Peyer's patch (tissue), 4 donors: ENCODE results near the gene NFASC. TPM values are rescaled to one million over a fixed set of nuclear protein-coding genes. Genes with fewer than 3 reads are reported as not detected.

Source experiments
- DNase-seq, 3 donors: peaks; one replicate each; pipeline ENCODE4 v3.0.0-alpha.2; 2017 to 2019
- H3K27ac ChIP-seq, 4 donors: fragments of 200-600 bp; sonication (generic); one replicate each; pipeline ENCODE4 v1.5.1; 2016 to 2019
- H3K27me3 ChIP-seq, 2 donors: fragments of 200-600 bp; sonication (generic); one replicate each; pipeline ENCODE4 v1.5.1; 2019
- H3K36me3 ChIP-seq, 3 donors: fragments of 200-600 bp; sonication (generic); one replicate each; pipeline ENCODE4 v1.5.1; 2016 to 2019
- H3K4me1 ChIP-seq, 4 donors: fragments of 200-600 bp; sonication (generic); one replicate each; pipeline ENCODE4 v1.5.1; 2016 to 2019
- H3K4me3 ChIP-seq, 4 donors: fragments of 200-600 bp; sonication (generic); 1 replicate in 3 of 4; 2 replicates in 1 of 4; pipeline ENCODE4 v1.5.1; 2016 to 2019; ENCODE audit warnings: mild to moderate bottlenecking in 1 of 4
- H3K9me3 ChIP-seq, 4 donors: fragments of 200-600 bp; sonication (generic); one replicate each; pipeline ENCODE4 v1.5.1; 2016 to 2019; ENCODE audit warnings: mild to moderate bottlenecking in 1 of 4
- CTCF ChIP-seq, 6 experiments: fragments of 450-650 bp in 4 of 6; fragments of 200-600 bp in 2 of 6; sonication (generic) in 1 of 6; IDR thresholded peaks; one replicate each; pipeline ENCODE4 v1.5.1; 2017 to 2019; ENCODE audit warnings: antibody characterized with exemption in 6 of 6, mild to moderate bottlenecking in 3 of 6, moderate library complexity in 1 of 6
- POLR2A ChIP-seq, 2 donors: fragments of 450-650 bp; IDR thresholded peaks; one replicate each; pipeline ENCODE4 v1.5.1; 2017; ENCODE audit warnings: antibody characterized with exemption in 2 of 2, mild to moderate bottlenecking in 2 of 2, moderate library complexity in 2 of 2
- total RNA-seq, 4 donors: library from RNA; depleted of rRNA; stranded (reverse); fragments of >200 nt; gene quantifications; one replicate each; pipeline ENCODE4 v1.1.0, GENCODE V29; 2016

Gene NFASC
- total RNA-seq, 4 donors from 2014 or later = 3.2 to 90.0 (median 13.2) TPM

GRCh38 chr1:204950353-204951001 lies 79.8 kb downstream of the NFASC start:
- DNase-seq = no peak
- Histone ChIP-seq H3K9me3 (no peaks in the 10 kb centered on the region), H3K27ac (no peak overlapping the region), H3K4me1 (no peaks in the 10 kb centered on the region), H3K27me3 (no peaks in the 10 kb centered on the region), H3K4me3 (no peak overlapping the region), H3K36me3 (no peaks in the 10 kb centered on the region)
- no peak for TF ChIP-seq POLR2A (IDR thresholded peaks at IDR 0.05)
- no peak for TF ChIP-seq CTCF (IDR thresholded peaks at IDR 0.05)

GRCh38 chr1:204958317-204959307 lies 88.0 kb downstream of the NFASC start:
- TF ChIP-seq POLR2A (IDR thresholded peaks at IDR 0.05) = no peak
- no peak for TF ChIP-seq CTCF (IDR thresholded peaks at IDR 0.05)
- Histone ChIP-seq H3K9me3 (no peaks in the 10 kb centered on the region), H3K4me3 (no peak overlapping the region), H3K27me3 (no peaks in the 10 kb centered on the region), H3K36me3 (no peaks in the 10 kb centered on the region), H3K27ac (no peak overlapping the region), H3K4me1 (no peaks in the 10 kb centered on the region)
- DNase-seq = no peak

- Histone ChIP-seq H3K27ac (no peak overlapping the region), H3K4me3 (no peak overlapping the region), H3K36me3 (no peaks in the 10 kb centered on the region), H3K27me3 (no peaks in the 10 kb centered on the region), H3K4me1 (no peaks in the 10 kb centered on the region), H3K9me3 (no peaks in the 10 kb centered on the region)
- TF ChIP-seq CTCF (IDR thresholded peaks at IDR 0.05) = no peak
- TF ChIP-seq POLR2A (IDR thresholded peaks at IDR 0.05) = no peak
- DNase-seq = no peak
Observed at GRCh38 chr1:204959374-204959773, 88.7 kb downstream of the NFASC start.

GRCh38 chr1:204959836-204960235 lies 89.2 kb downstream of the NFASC start:
- no peak overlapping the region for H3K27ac ChIP-seq
- no peak for DNase-seq
- no peak overlapping the region for H3K4me3 ChIP-seq
- TF ChIP-seq POLR2A (IDR thresholded peaks at IDR 0.05) = no peak
- no peak for TF ChIP-seq CTCF (IDR thresholded peaks at IDR 0.05)
- H3K36me3 ChIP-seq = no peaks in the 10 kb centered on the region
- H3K27me3 ChIP-seq = no peaks in the 10 kb centered on the region
- H3K4me1 ChIP-seq = no peaks in the 10 kb centered on the region
- H3K9me3 ChIP-seq = no peaks in the 10 kb centered on the region

- TF ChIP-seq CTCF (IDR thresholded peaks at IDR 0.05) = no peak
- no peak for TF ChIP-seq POLR2A (IDR thresholded peaks at IDR 0.05)
- Histone ChIP-seq H3K27me3 (no peaks in the 10 kb centered on the region), H3K9me3 (no peaks in the 10 kb centered on the region), H3K4me3 (no peak overlapping the region), H3K36me3 (no peaks in the 10 kb centered on the region), H3K4me1 (no peaks in the 10 kb centered on the region), H3K27ac (no peak overlapping the region)
- no peak for DNase-seq
Observed at GRCh38 chr1:204960306-204961125, 89.9 kb downstream of the NFASC start.
